NCI-H510A treated with DMSO at 0.1 percent for 48 hours (cell line): Measurements from ENCODE around the gene BTBD10.

Source experiments
- DNase-seq: peaks from one replicate; lab custom pipeline; 2025; lab: John Stamatoyannopoulos, UW

BTBD10 gene

DNA sequence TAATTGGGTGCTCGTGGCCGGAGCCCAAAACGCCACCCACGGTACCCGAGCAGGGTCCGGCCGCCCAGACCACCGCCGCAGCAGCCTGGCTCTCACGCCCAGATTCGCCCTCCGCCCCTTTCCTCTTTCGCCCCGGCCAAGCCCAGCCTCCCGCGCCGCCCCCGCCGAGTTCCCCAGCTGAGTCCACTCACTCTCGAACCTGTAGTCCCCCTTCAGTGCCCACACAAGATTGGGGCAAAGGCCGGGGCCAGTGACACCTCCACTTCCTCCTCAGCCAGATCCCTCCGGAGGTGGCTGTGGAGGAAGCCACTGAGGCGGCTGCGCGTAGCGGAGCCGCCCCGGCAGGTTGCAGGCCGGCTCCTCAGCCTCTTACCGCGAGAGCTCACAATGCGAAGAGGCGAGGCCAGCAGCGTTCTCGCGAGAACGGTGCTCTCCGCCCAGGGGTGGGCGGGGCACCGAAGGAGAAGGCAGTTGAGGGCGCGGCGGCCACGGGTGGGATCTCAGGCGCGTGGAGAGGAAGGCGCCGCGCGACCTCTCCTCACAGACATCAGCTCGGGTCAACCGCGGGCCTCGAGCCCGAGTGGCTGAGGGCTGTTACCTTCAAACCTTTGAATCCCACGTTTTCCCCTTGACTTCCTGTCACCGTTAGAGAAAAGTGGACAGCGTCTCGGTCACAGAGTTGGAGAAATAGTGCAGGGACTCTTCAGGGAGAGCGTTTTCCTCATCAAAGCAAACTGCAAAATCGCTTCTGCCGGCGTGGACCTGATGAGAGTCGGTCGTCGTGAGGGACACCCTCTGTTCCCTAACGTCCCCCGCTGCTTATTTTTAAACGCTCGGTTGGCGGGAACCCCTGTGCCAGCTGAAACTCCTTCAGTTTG is at the start of gene BTBD10:
Gene BTBD10, minus strand, starts transcription at position 322 of the 878 bp plus-strand sequence. CDS start 18,098 bp downstream, outside the sequence.
- peak; percentile 62 for DNase-seq

DNA sequence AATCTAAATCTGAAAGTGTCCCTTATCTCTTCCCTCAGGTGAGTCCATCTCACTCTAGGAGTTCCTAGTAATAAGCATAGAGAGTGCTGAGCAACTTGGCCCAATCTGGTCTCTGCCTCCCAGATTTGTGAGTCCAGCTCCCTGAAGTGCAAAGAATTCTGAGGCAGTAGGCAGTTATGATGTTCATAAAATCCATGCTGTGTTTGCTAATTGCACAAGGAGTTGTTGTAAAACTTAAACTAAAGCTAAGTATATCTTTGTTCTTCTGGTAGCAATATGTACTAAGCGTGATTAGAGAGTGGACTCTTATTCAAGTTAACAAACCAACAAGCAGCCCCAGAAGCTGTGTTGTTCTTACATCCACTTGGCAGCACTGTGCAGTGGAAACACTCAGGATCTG is 40.4 kb upstream of the BTBD10 start:
- no peak for DNase-seq

DNA sequence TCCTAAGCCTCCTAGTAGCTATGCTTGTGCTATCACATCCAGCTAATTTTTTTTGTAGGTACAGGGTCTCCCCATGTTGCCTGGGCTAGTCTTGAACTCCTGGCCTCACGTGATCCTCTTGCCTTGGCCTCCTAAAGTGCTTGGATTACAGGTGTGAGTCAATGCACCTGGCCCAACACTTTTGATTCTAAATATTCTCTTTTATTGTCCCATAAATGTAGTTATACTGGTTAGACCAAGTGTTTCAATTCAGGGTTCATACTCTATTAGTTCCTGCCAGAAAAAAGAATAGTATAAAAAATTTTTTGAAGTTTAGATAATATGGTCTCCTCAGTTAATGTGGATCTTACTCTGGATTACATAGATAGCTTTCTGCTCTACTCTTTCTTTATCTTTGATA is 39.5 kb upstream of the BTBD10 start:
- DNase-seq: no peak

DNA sequence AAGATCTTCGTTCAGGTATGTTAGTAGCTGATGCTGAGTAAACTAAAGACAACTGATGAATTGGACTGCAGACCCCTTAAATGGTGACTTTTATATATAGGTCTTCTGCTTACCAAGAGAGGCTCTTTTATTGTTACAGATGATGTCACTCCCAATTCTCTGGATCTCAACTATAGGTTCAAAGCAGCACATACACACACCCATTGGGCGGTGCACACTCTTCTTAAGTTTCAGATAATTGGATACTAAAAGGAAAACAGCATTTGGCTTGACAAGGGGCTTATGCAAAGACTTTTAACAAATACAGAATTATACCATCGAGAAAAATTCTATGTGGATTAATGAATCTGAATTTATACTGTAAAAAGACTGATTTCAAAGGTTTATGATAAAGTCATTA is 32.9 kb upstream of the BTBD10 start, which contains the start of gene PTH:
Gene PTH, minus strand, starts transcription at position 69 of the 400 bp plus-strand sequence. CDS start 3,142 bp downstream, outside the sequence.
- DNase-seq: no peak

DNA sequence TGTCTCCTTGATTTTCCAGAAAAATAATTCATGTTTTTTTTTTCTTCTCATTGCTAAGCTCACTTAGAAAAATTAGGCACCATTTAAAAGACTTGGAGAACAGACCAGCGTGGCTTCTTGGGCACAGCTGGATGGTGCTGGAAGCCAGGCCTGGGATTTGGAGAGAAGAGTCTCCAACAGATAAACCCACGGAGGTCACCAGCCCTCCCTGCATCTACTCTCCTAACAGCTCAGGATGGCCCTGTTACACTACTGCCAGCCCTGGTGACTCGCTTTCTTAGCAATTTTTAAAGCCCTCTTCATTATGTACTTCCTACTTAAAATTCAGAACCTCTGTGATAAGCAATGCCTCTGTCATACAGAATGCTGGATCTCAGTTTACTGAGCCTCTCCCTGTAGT is 31.0 kb upstream of the BTBD10 start:
- no peak for DNase-seq

DNA sequence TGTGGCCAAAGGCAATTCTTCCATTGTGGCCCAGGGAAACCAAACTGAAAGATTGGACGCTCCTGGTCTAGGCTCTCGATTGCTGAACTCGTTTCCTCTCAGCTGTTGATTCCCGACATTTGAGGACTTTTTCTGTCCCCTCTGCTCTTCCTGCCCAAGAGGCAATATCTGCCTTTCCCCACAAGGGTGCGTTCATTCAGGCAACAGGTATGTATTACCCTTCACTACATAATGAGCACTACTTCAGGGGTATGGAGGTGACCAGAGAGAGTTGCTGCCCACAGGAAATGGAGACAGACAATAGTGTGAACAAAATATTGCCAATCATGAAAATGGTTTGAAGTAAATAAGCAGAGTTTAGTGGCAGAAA is 24.6 kb upstream of the BTBD10 start:
- DNase-seq: peak; percentile 1

DNA sequence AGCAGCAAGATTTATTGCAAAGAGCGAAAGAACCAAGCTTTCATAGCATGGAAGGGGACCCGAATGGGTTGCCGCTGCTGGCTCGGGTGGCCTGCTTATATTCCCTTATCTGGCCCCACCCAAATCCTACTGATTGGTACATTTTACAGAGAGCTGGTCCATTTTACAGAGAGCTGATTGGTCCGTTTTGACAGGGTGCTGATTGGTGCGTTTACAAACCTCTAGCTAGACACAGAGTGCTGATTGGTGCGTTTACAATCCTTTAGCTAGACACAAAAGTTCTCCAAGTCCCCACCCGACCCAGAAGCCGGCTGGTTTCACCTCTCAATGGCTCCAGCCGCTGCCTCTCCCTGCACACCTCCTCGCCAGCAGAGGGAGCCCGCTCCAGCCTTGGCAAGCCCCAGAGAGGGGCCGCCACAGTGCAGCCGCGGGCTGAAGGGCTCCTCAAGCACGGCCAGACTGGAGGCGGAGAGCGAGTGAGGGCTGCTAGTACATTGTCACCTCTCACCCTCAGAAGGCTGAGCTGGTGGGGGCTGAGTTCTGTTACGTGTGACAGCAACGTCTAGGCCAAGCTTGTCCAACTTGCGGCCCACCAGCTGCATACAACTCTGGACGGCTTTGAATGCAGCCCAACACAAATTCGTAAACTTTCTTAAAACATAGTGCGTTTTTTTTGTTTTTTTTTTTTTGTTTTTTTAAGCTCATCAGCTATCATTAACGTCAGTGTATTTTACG is 24.1 kb upstream of the BTBD10 start:
- DNase-seq: no peak

DNA sequence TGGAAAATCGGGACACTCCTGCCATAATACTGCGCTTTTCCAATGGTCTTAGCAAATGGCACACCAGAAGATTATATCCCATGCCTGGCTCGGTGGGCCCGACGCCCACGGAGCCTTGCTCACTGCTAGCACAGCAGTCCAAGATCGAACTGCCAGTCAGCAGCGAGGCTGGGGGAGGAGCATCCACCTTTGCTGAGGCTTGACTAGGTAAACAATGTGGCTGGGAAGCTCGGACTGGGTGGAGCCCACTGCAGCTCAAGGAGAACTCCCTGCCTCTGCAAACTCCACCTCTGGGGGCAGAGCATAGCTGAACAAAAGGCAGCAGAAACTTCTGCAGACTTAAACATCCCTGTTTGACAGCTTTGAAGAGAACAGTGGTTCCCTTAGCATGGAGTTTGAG is 17.2 kb upstream of the BTBD10 start:
- peak; percentile 1 for DNase-seq

DNA sequence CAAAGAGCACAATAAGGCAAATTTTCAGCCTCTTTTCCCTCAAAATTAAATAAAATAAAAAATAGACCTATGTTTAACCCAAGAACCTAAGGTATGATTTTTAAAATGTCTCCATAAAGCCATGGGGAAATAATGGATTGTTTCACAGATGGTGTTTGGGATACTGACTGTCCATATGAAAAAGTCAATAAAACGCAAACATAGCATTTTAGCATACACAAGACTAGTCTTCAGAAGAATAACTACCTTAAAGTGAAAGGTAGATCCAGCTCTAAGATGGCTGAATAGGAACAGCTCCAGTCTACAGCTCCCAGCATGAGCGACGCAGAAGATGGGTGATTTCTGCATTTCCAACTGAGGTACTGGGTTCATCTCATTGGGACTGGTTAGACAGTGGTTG is 16.7 kb upstream of the BTBD10 start:
- DNase-seq: no peak

DNA sequence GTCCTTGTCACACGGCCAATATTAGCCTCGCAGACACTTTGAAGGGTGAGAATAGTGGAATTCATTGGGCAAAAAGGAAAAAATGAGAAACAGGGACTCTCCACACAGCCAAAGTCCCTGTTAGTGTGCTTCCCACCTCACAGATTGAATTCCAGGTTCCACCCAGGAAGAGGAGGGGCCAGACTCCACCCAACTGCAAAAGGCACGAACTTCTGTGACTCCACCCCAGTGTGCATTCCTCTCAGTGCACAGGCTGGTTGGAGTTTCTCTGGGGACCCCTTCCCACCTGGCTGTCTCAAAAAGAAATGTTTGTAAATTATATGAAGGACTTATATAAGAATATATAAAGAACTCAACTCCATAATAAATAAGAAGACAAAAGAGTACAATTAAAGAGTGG is 12.1 kb upstream of the BTBD10 start:
- DNase-seq: no peak

DNA sequence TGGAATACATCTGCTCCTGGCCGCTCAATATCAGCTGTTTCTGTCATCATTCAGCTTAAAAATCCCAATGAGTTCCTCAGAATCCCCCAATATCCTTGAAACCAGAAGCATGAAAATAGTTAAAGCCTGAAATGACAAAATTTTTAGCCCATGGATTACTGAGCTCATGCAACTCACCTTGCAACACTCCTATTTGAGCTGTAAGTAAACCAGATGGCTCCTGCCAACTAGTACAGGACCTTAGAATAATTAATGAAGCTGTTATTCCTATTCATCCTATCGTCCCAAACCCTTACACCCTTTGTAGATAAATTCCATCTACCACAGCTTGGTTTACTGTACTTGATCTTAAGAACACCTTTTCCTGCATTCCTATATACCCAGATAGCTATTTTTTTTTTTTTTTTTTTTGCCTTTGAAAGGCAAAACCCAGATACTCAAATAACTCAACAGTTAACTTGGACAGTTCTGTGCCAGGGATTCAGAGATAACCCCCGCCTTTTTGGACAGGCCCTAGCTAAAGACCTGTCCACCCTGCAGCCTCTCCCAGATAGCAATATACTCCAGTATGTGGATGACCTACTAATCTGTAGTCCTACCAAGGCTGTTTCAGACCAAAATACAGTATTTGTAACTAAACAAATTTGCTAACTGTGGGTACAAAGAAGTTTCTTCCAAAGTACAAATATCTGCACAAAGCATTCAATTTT is 10.1 kb upstream of the BTBD10 start:
- no peak for DNase-seq

DNA sequence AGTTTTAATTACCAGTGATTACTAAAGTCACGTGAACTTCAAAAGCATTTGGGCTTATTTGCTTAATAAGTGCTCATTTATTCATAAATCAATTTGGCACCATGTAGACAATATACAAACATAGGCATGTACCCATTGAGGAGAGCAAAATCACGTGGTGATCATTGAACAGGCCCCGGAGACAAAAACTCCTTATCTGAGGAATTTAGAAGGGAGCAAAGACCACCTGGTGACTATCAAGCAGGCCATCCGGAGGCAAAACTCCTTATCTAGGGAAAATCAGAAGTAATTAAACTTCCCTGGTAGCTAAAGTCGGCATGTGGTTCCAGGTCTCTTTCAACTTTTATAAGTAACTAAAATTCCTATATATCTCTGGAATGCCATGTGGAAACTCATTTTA is 5.7 kb upstream of the BTBD10 start:
- no peak for DNase-seq

DNA sequence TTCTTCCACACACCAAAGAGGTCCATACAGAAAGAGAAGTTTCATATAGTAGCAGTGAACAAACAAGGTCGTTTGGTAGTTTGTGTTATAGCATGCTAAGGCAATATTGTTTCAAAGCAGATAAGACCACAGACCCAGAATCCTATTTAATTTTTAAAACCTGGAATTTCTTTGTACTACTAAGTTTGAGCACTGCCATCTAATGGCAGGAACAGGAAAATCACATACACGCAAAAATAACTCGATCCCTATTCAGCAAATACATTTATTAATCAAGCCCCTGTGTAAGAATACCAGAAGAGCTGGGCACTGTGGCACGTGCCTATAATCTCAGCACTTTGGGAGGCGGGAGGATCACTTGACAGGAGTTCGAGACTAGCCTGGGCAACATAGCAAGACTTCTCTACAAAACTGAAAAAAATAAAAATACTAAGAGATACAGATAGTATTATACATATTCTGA is 2.9 kb upstream of the BTBD10 start:
- DNase-seq: peak; percentile 8

DNA sequence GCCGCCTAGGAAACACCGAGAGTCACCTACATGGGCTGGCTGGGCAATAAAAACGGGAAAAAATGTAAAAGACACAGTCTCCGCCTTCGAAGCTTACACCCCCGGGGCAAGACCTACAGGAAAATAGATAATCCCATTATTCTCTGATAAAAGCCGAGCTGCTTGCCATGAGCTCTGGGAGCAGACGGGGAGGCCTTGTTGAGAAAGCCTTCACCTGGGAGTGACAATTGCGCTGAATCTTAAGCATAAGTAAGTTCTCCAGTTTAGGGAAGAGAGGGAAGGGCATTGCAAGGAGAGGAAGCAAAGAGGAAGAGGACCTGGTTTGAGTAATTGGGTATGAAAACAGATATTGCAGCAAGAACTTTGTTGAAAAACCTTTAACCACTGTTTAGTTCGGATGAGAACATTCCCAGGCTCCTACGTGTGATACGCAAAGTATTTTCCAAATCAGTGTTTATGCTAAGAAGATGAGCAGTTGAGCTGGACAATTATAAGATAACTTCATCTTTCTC is 813 bp upstream of the BTBD10 start:
- DNase-seq: peak; percentile 5

DNA sequence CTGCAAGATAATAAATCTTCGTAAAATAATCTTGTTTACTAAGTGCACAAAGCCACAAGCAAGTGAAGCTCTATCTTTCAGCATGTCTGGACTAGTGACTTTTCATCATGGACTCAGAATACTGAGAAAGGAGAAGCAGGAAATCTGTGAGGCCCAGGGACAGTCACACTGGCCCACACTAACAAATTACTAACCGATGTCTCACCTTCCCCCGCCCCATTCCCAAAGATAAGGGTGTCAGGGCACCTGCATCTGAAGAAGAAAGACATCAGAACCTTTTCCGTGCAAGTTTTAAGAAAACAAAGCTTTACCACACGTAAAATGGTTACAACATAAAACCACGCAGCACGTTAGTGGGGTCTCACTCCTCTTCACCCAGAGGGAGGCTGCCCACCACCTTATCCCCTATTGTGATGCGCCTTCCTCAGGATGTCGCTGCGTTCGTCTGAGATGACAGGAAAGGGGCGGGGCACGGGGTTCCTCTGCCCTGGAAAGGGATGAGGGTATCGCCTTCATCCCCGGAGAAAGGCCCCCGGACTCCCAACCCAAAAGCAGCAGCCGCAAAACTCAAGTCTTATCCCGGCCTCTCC is 616 bp downstream of the BTBD10 start:
- peak; percentile 44 for DNase-seq

DNA sequence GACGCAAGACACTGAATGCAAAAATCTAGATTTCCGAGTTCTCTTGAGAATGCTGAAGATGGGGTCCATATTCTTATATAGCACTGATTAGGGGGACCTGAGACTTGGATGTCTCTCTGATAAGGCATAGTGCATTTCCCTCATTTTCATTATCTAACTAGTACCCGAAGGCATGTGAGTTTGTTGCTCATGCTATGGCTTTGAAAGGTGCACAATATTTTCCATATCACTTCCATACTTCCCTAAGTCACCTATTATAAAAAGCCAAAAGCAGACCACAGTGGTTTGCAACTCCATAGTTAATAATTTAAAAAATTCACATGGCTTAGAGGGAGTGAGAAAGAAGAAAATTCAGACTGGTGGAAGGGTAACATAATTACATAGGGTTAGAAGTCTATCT is 1.7 kb downstream of the BTBD10 start:
- no peak for DNase-seq

DNA sequence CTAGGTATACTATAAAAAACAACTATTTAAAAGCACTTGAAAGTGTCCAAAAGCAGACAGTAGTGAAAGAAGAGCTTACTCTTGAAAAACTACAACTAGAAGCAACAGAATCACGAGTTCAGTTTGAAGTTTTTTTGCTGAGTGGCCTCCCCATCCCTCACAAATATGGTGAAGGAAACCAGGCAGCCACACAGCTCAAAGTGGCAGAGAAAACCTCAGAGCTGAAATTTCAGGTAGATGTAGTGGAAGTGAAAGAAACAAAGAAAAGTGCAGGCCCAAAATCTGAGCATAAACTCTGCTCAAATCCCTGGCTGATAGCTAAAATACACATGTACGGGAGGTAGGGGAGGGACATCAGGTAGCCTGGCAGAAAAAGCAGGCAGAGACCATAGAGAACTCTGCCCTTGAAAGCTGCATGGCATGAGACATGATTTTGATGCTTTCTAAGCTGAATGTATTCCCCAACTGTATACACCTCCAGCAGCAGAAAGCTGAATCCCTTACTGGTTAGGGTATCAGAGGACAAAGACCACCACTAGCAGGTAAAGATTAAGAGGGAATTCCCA is 12.1 kb downstream of the BTBD10 start:
- DNase-seq: no peak

DNA sequence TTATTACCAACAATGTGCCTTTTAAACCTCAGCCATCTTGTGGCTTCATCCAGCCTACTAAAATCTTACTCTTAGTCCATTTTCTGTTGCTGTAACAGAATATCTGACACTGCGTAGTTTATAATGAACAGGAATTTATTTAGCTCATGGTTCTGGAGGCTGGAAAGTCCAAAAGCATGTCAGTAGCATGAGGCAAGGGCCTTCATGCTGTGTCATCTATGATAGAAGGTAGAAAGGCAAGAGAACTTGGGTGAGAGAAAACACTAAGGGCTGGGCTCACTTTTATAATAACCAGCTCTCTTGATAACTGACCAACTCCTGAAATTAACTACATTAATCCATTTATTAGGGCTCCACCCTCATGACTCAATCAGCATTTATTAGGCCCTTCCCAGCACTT is 13.5 kb downstream of the BTBD10 start:
- DNase-seq: no peak

DNA sequence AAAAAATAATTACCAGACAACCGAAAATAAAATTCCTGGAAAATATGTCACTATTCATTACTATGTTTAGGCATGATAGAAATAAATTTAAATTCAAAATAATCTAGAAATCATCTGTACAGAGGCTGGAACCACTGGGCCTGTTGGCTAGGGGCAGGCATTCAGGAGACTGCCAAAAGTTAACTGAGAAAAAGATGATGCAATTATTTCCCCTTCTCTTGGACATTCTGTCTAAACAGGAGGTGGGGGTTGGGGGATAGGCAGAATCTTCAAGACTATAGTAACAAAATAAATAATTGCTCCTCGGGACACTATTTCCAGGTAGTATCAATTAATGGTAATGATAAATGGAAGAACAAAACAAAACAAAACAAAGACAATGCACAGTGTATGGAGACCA is 14.1 kb downstream of the BTBD10 start:
- DNase-seq: no peak

DNA sequence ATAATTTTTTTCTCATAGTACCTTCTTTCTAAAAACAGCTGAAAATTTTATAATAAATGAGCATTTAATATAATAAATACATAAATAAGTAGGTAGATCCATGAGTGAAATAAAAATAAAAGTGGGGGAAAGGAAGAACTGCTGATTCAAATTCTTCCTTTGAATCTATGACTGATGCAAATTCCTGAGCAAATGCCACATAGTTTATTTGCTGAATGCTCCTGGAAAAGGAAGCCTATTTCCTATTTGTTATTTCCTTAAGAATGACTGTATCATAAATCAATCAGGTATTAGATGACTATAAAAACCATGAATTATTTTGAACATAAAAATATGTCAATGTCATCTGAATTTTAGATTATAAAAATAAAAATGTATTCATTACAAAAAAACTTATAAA is 16.6 kb downstream of the BTBD10 start:
- DNase-seq: no peak

DNA sequence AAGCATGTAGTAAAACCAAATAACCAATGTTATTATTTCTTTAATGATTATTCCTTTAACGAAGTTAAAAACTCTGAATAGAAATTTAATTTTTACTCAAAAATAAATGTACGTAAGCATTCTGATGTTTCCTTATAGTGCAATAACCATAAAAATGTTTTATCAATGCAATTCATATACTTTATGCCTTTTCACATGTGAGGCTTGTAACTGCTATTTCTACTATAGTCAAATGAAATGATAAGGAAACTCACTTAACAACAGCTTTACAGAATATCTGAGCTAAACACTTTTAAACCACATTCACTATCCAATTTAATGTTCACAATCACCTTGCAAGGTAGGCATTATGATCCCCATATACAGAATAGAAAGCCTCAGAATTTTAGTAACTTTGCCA is 17.4 kb downstream of the BTBD10 start:
- no peak for DNase-seq
